Caco-2 (cell line): Measurements from ENCODE around the gene TACR1. TPM values are rescaled to one million over a fixed set of nuclear protein-coding genes. Genes with fewer than 3 reads are reported as not detected.

ENCODE experiments used
- BruUV-seq: library from RNA; stranded (reverse); fragments of 400-500 nt; replicated peaks from 2 replicates; lab custom pipeline; 2021; lab: Mats Ljungman, UMichigan
- CTCF ChIA-PET: fragments of 300-600 bp; sonication (Branson Sonifier 250); formaldehyde crosslinking; loops from one replicate; lab custom pipeline; 2022; ENCODE audit warnings: antibody characterized with exemption; lab: Charles Lee
- POLR2A ChIA-PET: fragments of 300-600 bp; sonication (Branson Sonifier 250); formaldehyde crosslinking; loops from one replicate; lab custom pipeline; 2022; ENCODE audit warnings: antibody characterized with exemption; lab: Charles Lee
- DNase-seq, 2 experiments: peaks; one replicate each; pipeline versions ENCODE4 v3.0.0 to v3.0.0-alpha.2; 2020 to 2022
- H3K27me3 ChIP-seq: replicated peaks from 2 replicates; pipeline ENCODE4 v1.6.0; 2011; ENCODE audit warnings: low read length; ENCODE audit not compliant: control insufficient read depth, insufficient read depth
- H3K36me3 ChIP-seq: 2 replicates; pipeline ENCODE4 v1.5.1; 2011; ENCODE audit warnings: low read length; ENCODE audit not compliant: control insufficient read depth, insufficient read depth
- H3K4me1 ChIP-seq: fragments of 250-450 bp; sonication (Bioruptor Pico); 2 replicates; pipeline ENCODE4 v1.5.1; 2020; ENCODE audit warnings: mild to moderate bottlenecking
- H3K4me3 ChIP-seq: 2 replicates; pipeline ENCODE4 v1.5.1; 2011; ENCODE audit warnings: low read depth, mild to moderate bottlenecking, control low read depth, low read length
- H3K9me3 ChIP-seq: fragments of 250-450 bp; sonication (Bioruptor Pico); 2 replicates; pipeline ENCODE4 v1.5.1; 2020; ENCODE audit warnings: mild to moderate bottlenecking, moderate library complexity
- H3K27ac Mint-ChIP-seq: one replicate; pipeline ENCODE4 v1.8.0; 2022; ENCODE audit warnings: mixed read lengths; ENCODE audit not compliant: unreplicated experiment
- H3K27me3 Mint-ChIP-seq: one replicate; pipeline ENCODE4 v1.8.0; 2022; ENCODE audit warnings: mixed read lengths; ENCODE audit not compliant: insufficient read depth, unreplicated experiment
- H3K36me3 Mint-ChIP-seq: one replicate; pipeline ENCODE4 v1.8.0; 2022; ENCODE audit warnings: mild to moderate bottlenecking, mixed read lengths; ENCODE audit not compliant: insufficient read depth, unreplicated experiment
- H3K4me1 Mint-ChIP-seq: one replicate; pipeline ENCODE4 v1.8.0; 2022; ENCODE audit warnings: low read depth, mixed read lengths; ENCODE audit not compliant: unreplicated experiment
- H3K4me3 Mint-ChIP-seq: one replicate; pipeline ENCODE4 v1.8.0; 2022; ENCODE audit warnings: mild to moderate bottlenecking, moderate library complexity, mixed read lengths; ENCODE audit not compliant: unreplicated experiment
- H3K9me3 Mint-ChIP-seq: one replicate; pipeline ENCODE4 v1.8.0; 2022; ENCODE audit warnings: mixed read lengths; ENCODE audit not compliant: unreplicated experiment
- CTCF ChIP-seq, 2 experiments: fragments of 200-600 bp in 1 of 2; IDR thresholded peaks; 1 replicate in 1 of 2; 2 replicates in 1 of 2; pipeline versions ENCODE4 v1.5.1 to v1.8.0; 2011 to 2022; ENCODE audit warnings: antibody characterized with exemption in 1 of 2, control low read depth in 1 of 2, inconsistent platforms in 1 of 2, low read depth in 1 of 2, low read length in 1 of 2, mild to moderate bottlenecking in 1 of 2, moderate library complexity in 1 of 2; ENCODE audit not compliant: insufficient read depth in 1 of 2, severe bottlenecking in 1 of 2, unreplicated experiment in 1 of 2
- intact Hi-C: fragments of 100-400 bp; cut with micrococcal nuclease; formaldehyde crosslinking; loops from one replicate; pipeline ENCODE4 v1.10.0; 2022; ENCODE audit not compliant: unreplicated experiment
- total RNA-seq: library from RNA; stranded (reverse); gene quantifications from 2 replicates; pipeline ENCODE4 v1.2.3, GENCODE V29; 2022

TACR1 gene
- total RNA-seq, 1 experiment from 2014 or later, result 0.07 TPM

- no peaks in the 10 kb centered on the region for H3K36me3 Mint-ChIP-seq
- CTCF ChIA-PET, result no interaction called here
- Histone ChIP-seq H3K36me3 (no peaks in the 10 kb centered on the region), H3K4me1 (no peaks in the 10 kb centered on the region), H3K4me3 (no peak overlapping the region), H3K27me3 (no peaks in the 10 kb centered on the region), H3K9me3 (peaks cover 8% of the 10 kb centered on the region; the same call in 1 of the 2 replicates)
- no TSS peak for BruUV-seq
- H3K9me3 Mint-ChIP-seq, result peaks cover 25% of the 10 kb centered on the region
- POLR2A ChIA-PET, result no interaction called here
- no peak for DNase-seq
- H3K4me1 Mint-ChIP-seq, result no peaks in the 10 kb centered on the region
- no peak for TF ChIP-seq CTCF (IDR thresholded peaks at IDR 0.05; ENCODE audit: insufficient read depth in 1 of 2, low read depth in 1 of 2, low read length in 1 of 2, severe bottlenecking in 1 of 2, unreplicated experiment in 1 of 2)
- H3K4me3 Mint-ChIP-seq, result no peak overlapping the region
- no peak overlapping the region for H3K27ac Mint-ChIP-seq
- intact Hi-C loops, result loop anchor here (5.0 kb wide), 1 partner anchor 191 kb away; no protein-coding TSS in a partner anchor
- H3K27me3 Mint-ChIP-seq, result peaks cover 2% of the 10 kb centered on the region
These were observed 43.9 kb upstream of the TACR1 start for GRCh38 chr2:75243219-75243618.

- ChIA-PET CTCF (no interaction called here), POLR2A (no interaction called here)
- no TSS peak for BruUV-seq
- Mint-ChIP-seq H3K27ac (no peak overlapping the region), H3K4me1 (no peaks in the 10 kb centered on the region), H3K36me3 (no peaks in the 10 kb centered on the region), H3K9me3 (peaks cover 25% of the 10 kb centered on the region), H3K27me3 (peaks cover 2% of the 10 kb centered on the region), H3K4me3 (no peak overlapping the region)
- no peaks in the 10 kb centered on the region for H3K4me1 ChIP-seq
- no peak for DNase-seq
- no peaks in the 10 kb centered on the region for H3K36me3 ChIP-seq
- peak in 1 of 2 experiments; percentile 5 for TF ChIP-seq CTCF (IDR thresholded peaks at IDR 0.05; ENCODE audit: insufficient read depth in 1 of 2, low read depth in 1 of 2, low read length in 1 of 2, severe bottlenecking in 1 of 2, unreplicated experiment in 1 of 2)
- H3K27me3 ChIP-seq, result no peaks in the 10 kb centered on the region
- no peak overlapping the region for H3K4me3 ChIP-seq
- peaks cover 8% of the 10 kb centered on the region; the same call in 1 of the 2 replicates for H3K9me3 ChIP-seq
- intact Hi-C loops, result loop anchor here (2.0 to 5.0 kb wide), 2 partner anchors 177 to 189 kb away; no protein-coding TSS in a partner anchor
These were observed 42.4 kb upstream of the TACR1 start for GRCh38 chr2:75241696-75242095.

- CTCF ChIA-PET, result no interaction called here
- Histone ChIP-seq H3K4me3 (no peak overlapping the region), H3K36me3 (no peaks in the 10 kb centered on the region), H3K4me1 (no peaks in the 10 kb centered on the region), H3K27me3 (no peaks in the 10 kb centered on the region), H3K9me3 (peaks cover 8% of the 10 kb centered on the region; the same call in 1 of the 2 replicates)
- no peak for TF ChIP-seq CTCF (IDR thresholded peaks at IDR 0.05; ENCODE audit: insufficient read depth in 1 of 2, low read depth in 1 of 2, low read length in 1 of 2, severe bottlenecking in 1 of 2, unreplicated experiment in 1 of 2)
- DNase-seq, result no peak
- H3K9me3 Mint-ChIP-seq, result peaks cover 17% of the 10 kb centered on the region
- H3K36me3 Mint-ChIP-seq, result no peaks in the 10 kb centered on the region
- POLR2A ChIA-PET, result no interaction called here
- BruUV-seq, result no TSS peak
- no peak overlapping the region for H3K4me3 Mint-ChIP-seq
- H3K27ac Mint-ChIP-seq, result no peak overlapping the region
- intact Hi-C loops, result no loop called here
- H3K4me1 Mint-ChIP-seq, result no peaks in the 10 kb centered on the region
- peaks cover 9% of the 10 kb centered on the region for H3K27me3 Mint-ChIP-seq
These were observed 39.5 kb upstream of the TACR1 start for GRCh38 chr2:75238670-75239330.
